Astrocyte (in vitro differentiated cells and primary cell): Measurements from ENCODE around the gene PBX3. TPM values are rescaled to one million over a fixed set of nuclear protein-coding genes. Genes with fewer than 3 reads are reported as not detected.

Source experiments
- DNase-seq: peaks from one replicate; pipeline ENCODE4 v3.0.0-alpha.2; 2010; ENCODE audit warnings: low read depth
- FAIRE-seq: peaks from 2 replicates; lab custom pipeline; 2011; peaks lifted over from hg19 to GRCh38; lab: Jason Lieb, UNC
- H2AFZ ChIP-seq: 2 replicates; pipeline ENCODE4 v1.6.0; 2012; ENCODE audit warnings: low read depth, low read length, inconsistent platforms
- H3K27ac ChIP-seq: 2 replicates; pipeline ENCODE4 v1.5.1; 2011; ENCODE audit warnings: low read depth, low read length, inconsistent platforms
- H3K27me3 ChIP-seq: 2 replicates; pipeline ENCODE4 v1.6.0; 2011; ENCODE audit warnings: low read length, inconsistent platforms; ENCODE audit not compliant: insufficient read depth
- H3K36me3 ChIP-seq: 2 replicates; pipeline ENCODE4 v1.5.1; 2011; ENCODE audit warnings: low read length, inconsistent platforms; ENCODE audit not compliant: insufficient read depth
- H3K4me1 ChIP-seq: 2 replicates; pipeline ENCODE4 v1.5.1; 2011; ENCODE audit warnings: low read length, inconsistent platforms; ENCODE audit not compliant: insufficient read depth
- H3K4me2 ChIP-seq: 2 replicates; pipeline ENCODE4 v1.6.0; 2012; ENCODE audit warnings: low read length, inconsistent platforms
- H3K4me3 ChIP-seq: 2 replicates; pipeline ENCODE4 v1.5.1; 2011; ENCODE audit warnings: low read depth, mild to moderate bottlenecking, low read length, inconsistent platforms; ENCODE audit not compliant: insufficient read depth
- H3K79me2 ChIP-seq: 2 replicates; pipeline ENCODE4 v1.6.0; 2012; ENCODE audit warnings: mild to moderate bottlenecking, low read length, inconsistent platforms; ENCODE audit not compliant: insufficient read depth
- H3K9ac ChIP-seq: 2 replicates; pipeline ENCODE4 v1.6.0; 2012; ENCODE audit warnings: mild to moderate bottlenecking, low read length, inconsistent platforms
- H3K9me3 ChIP-seq: 2 replicates; pipeline ENCODE4 v1.5.1; 2012; ENCODE audit warnings: low read depth, mild to moderate bottlenecking, low read length, inconsistent platforms; ENCODE audit not compliant: insufficient read depth
- H4K20me1 ChIP-seq: 2 replicates; pipeline ENCODE4 v1.6.0; 2012; ENCODE audit warnings: low read length, inconsistent platforms; ENCODE audit not compliant: insufficient read depth
- H3K27ac Mint-ChIP-seq: one replicate; pipeline ENCODE4 v1.8.0; 2021; ENCODE audit warnings: mild to moderate bottlenecking, mixed read lengths; ENCODE audit not compliant: unreplicated experiment
- H3K27me3 Mint-ChIP-seq: one replicate; pipeline ENCODE4 v1.8.0; 2021; ENCODE audit warnings: low read depth, mixed read lengths; ENCODE audit not compliant: unreplicated experiment
- H3K36me3 Mint-ChIP-seq: one replicate; pipeline ENCODE4 v1.8.0; 2021; ENCODE audit warnings: low read depth, mixed read lengths; ENCODE audit not compliant: unreplicated experiment
- H3K4me1 Mint-ChIP-seq: one replicate; pipeline ENCODE4 v1.8.0; 2021; ENCODE audit warnings: low read depth, mixed read lengths; ENCODE audit not compliant: unreplicated experiment
- H3K4me3 Mint-ChIP-seq: one replicate; pipeline ENCODE4 v1.8.0; 2021; ENCODE audit warnings: mild to moderate bottlenecking, moderate library complexity, mixed read lengths; ENCODE audit not compliant: unreplicated experiment
- H3K9me3 Mint-ChIP-seq: one replicate; pipeline ENCODE4 v1.8.0; 2021; ENCODE audit warnings: mild to moderate bottlenecking, mixed read lengths; ENCODE audit not compliant: unreplicated experiment
- CTCF ChIP-seq: IDR thresholded peaks from 2 replicates; pipeline ENCODE4 v1.5.1; 2011; ENCODE audit warnings: low read depth, mild to moderate bottlenecking, inconsistent platforms, low read length, moderate library complexity; ENCODE audit not compliant: insufficient read depth
- EZH2 ChIP-seq: IDR thresholded peaks from 2 replicates; pipeline ENCODE4 v1.6.1; 2012; ENCODE audit warnings: mild to moderate bottlenecking, low read length, inconsistent platforms; ENCODE audit not compliant: insufficient read depth
- total RNA-seq: library from RNA; stranded (reverse); gene quantifications from 2 replicates; pipeline ENCODE4 v1.2.1, GENCODE V29; 2021

Gene PBX3
- total RNA-seq, 1 donor from 2014 or later: 51.2 TPM

DNA sequence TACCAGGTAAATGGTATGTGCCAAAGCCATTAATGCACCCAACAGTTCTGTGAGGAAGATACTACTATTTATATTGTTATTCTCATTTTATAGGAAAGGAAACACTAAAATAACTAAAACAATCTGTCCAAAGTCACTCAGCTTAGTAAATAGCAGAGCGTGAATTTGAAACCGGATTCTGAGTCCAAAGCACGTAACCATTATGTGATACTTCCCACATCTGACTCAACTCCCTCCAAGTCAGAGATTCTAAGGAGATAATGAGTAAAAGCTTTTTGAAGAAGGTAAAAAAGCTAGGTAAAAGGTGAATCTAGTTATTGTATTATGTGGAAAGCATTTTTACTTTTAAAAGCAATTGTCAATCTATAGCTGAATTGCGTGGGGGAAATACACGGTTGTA, 208.9 kb downstream of the PBX3 start:
- no peaks in the 10 kb centered on the region for H3K4me1 Mint-ChIP-seq
- Histone ChIP-seq H4K20me1 (no peaks in the 10 kb centered on the region), H3K9ac (no peak overlapping the region), H3K27me3 (no peaks in the 10 kb centered on the region), H3K27ac (no peak overlapping the region), H3K4me2 (no peak overlapping the region), H3K4me3 (no peak overlapping the region), H3K36me3 (no peaks in the 10 kb centered on the region), H3K79me2 (no peaks in the 10 kb centered on the region), H2AFZ (no peak overlapping the region), H3K9me3 (no peaks in the 10 kb centered on the region), H3K4me1 (peaks cover 4% of the 10 kb centered on the region)
- H3K9me3 Mint-ChIP-seq: peaks cover 3% of the 10 kb centered on the region
- no peak for DNase-seq
- no peak for TF ChIP-seq EZH2
- TF ChIP-seq CTCF: no peak
- FAIRE-seq: no peak
- peaks cover 8% of the 10 kb centered on the region for H3K36me3 Mint-ChIP-seq
- H3K27ac Mint-ChIP-seq: no peak overlapping the region
- H3K27me3 Mint-ChIP-seq: no peaks in the 10 kb centered on the region
- H3K4me3 Mint-ChIP-seq: no peak overlapping the region

- Mint-ChIP-seq H3K4me3 (no peak overlapping the region), H3K36me3 (peaks cover 10% of the 10 kb centered on the region), H3K4me1 (no peaks in the 10 kb centered on the region), H3K9me3 (peaks cover 3% of the 10 kb centered on the region), H3K27me3 (no peaks in the 10 kb centered on the region), H3K27ac (no peak overlapping the region)
- no peak for TF ChIP-seq CTCF
- no peak for TF ChIP-seq EZH2
- H3K9ac ChIP-seq: no peak overlapping the region
- no peak overlapping the region for H3K27ac ChIP-seq
- FAIRE-seq: no peak
- no peaks in the 10 kb centered on the region for H3K27me3 ChIP-seq
- H2AFZ ChIP-seq: no peak overlapping the region
- H4K20me1 ChIP-seq: no peaks in the 10 kb centered on the region
- H3K4me1 ChIP-seq: peaks cover 4% of the 10 kb centered on the region
- no peak overlapping the region for H3K4me3 ChIP-seq
- H3K36me3 ChIP-seq: peaks cover 7% of the 10 kb centered on the region
- no peak for DNase-seq
- H3K4me2 ChIP-seq: no peak overlapping the region
- H3K79me2 ChIP-seq: no peaks in the 10 kb centered on the region
- H3K9me3 ChIP-seq: no peaks in the 10 kb centered on the region
Observed at GRCh38 chr9:125959315-125959714, 212.1 kb downstream of the PBX3 start.

DNA sequence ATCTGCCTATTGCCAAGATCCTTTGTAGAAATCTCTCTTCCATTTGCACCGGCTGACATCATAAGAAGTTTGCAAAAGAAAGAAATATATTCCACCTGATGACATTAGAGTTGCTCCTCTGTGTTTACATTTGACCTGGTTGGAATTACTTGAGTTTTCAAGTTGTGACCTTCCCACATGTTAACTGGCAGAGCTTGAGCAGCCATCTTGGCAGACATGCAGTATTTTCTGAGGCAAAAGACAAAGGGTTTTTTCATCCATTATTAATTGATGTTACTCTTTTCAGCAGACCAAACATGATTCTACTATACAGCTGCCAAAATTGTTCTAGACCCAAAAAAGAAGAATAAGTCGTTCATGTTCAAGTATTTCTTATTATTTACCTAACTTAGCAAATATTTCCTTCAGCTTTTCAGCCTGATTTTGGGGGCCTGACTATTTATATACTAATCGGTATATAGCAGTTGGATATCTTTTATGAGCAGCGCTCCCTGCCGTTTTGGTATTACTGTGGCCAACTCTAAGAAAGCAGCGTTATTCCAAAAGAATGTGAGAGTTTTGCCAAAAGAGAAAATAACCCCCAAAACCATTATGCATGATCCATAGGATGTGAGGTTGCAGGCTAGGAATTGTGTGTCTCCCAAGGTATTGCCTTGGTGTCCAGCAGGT, 212.9 kb downstream of the PBX3 start:
- Histone ChIP-seq H4K20me1 (no peaks in the 10 kb centered on the region), H3K4me1 (peaks cover 4% of the 10 kb centered on the region), H2AFZ (no peak overlapping the region), H3K27me3 (no peaks in the 10 kb centered on the region), H3K9me3 (no peaks in the 10 kb centered on the region), H3K27ac (no peak overlapping the region), H3K36me3 (peaks cover 7% of the 10 kb centered on the region), H3K4me2 (peak overlapping the region; percentile 1), H3K4me3 (no peak overlapping the region), H3K9ac (no peak overlapping the region), H3K79me2 (no peaks in the 10 kb centered on the region)
- no peaks in the 10 kb centered on the region for H3K27me3 Mint-ChIP-seq
- FAIRE-seq: no peak
- peaks cover 3% of the 10 kb centered on the region for H3K9me3 Mint-ChIP-seq
- no peak overlapping the region for H3K4me3 Mint-ChIP-seq
- no peak overlapping the region for H3K27ac Mint-ChIP-seq
- H3K36me3 Mint-ChIP-seq: peaks cover 9% of the 10 kb centered on the region
- peak; percentile 36 for DNase-seq
- H3K4me1 Mint-ChIP-seq: no peaks in the 10 kb centered on the region
- TF ChIP-seq CTCF (no peak), EZH2 (no peak)
